HepG2 (cell line): ENCODE data around the gene GRM4. TPM values are rescaled to one million over a fixed set of nuclear protein-coding genes. Genes with fewer than 3 reads are reported as not detected.
A peak's percentile ranks its signal among the peaks of the same experiment; 100 is the strongest.

Experiments used
- FOXO1 ChIP-seq: sonication (generic); formaldehyde crosslinking; IDR thresholded peaks from 2 replicates; pipeline ENCODE4 v1.4.0; 2020; ENCODE audit warnings: missing genetic modification reagents
- KDM2A ChIP-seq: sonication (generic); formaldehyde crosslinking; IDR thresholded peaks from 2 replicates; pipeline ENCODE4 v1.4.0; 2020; ENCODE audit warnings: low read depth, missing genetic modification reagents, borderline replicate concordance
- KLF12 ChIP-seq: sonication (generic); formaldehyde crosslinking; IDR thresholded peaks from 2 replicates; pipeline ENCODE4 v1.4.0; 2020; ENCODE audit warnings: missing genetic modification reagents, borderline replicate concordance
- MEIS1 ChIP-seq: sonication (generic); formaldehyde crosslinking; IDR thresholded peaks from 2 replicates; pipeline ENCODE4 v1.9.0; 2021; ENCODE audit warnings: mild to moderate bottlenecking, missing genetic modification reagents, moderate library complexity, borderline replicate concordance
- NONO ChIP-seq, 2 experiments: fragments of 450-650 bp in 1 of 2; sonication (generic) in 1 of 2; formaldehyde crosslinking in 1 of 2; IDR thresholded peaks in 1 of 2; conservative IDR thresholded peaks in 1 of 2; 2 replicates each; pipeline versions ENCODE4 v1.6.1 to v1.8.0; 2017 to 2022; ENCODE audit warnings: mild to moderate bottlenecking in 1 of 2, missing genetic modification reagents in 1 of 2, moderate library complexity in 1 of 2
- PPARG ChIP-seq: conservative IDR thresholded peaks from 2 replicates; pipeline ENCODE4 v1.6.1; 2016; ENCODE audit warnings: missing biosample characterization, missing genetic modification reagents
- RXRA ChIP-seq: sonication (generic); formaldehyde crosslinking; IDR thresholded peaks from 2 replicates; pipeline ENCODE4 v1.5.1; 2020; ENCODE audit warnings: missing genetic modification reagents
- TCF7 ChIP-seq: sonication (generic); IDR thresholded peaks from 2 replicates; pipeline ENCODE4 v1.6.1; 2016; ENCODE audit warnings: antibody characterized with exemption, low read depth
- ZNF121 ChIP-seq: sonication (generic); formaldehyde crosslinking; IDR thresholded peaks from 2 replicates; pipeline ENCODE4 v1.5.0; 2020; ENCODE audit warnings: mild to moderate bottlenecking, missing genetic modification reagents
- ZNF333 ChIP-seq: sonication (generic); formaldehyde crosslinking; IDR thresholded peaks from 2 replicates; pipeline ENCODE4 v1.4.0; 2020; ENCODE audit warnings: mild to moderate bottlenecking, missing genetic modification reagents, borderline replicate concordance
- ZNF644 ChIP-seq: IDR thresholded peaks from 2 replicates; pipeline ENCODE4 v1.6.1; 2016; ENCODE audit warnings: low read depth
- ZNF687 ChIP-seq: sonication (generic); formaldehyde crosslinking; IDR thresholded peaks from 2 replicates; pipeline ENCODE4 v1.5.1; 2020; ENCODE audit warnings: mild to moderate bottlenecking, missing genetic modification reagents, moderate library complexity
- ZNF704 ChIP-seq: sonication (generic); formaldehyde crosslinking; IDR thresholded peaks from 2 replicates; pipeline ENCODE4 v1.8.1; 2023; ENCODE audit warnings: mild to moderate bottlenecking, inconsistent platforms, moderate library complexity, missing genetic modification reagents, borderline replicate concordance
- polyA plus RNA-seq, 8 experiments: library from polyadenylated mRNA; depleted of rRNA in 3 of 8; stranded (reverse) in 7 of 8; unstranded in 1 of 8; fragments of >200 nt; fragmentation: Illumina TruSeq in 4 of 8; extraction: Trizol in 4 of 8; gene quantifications; 2 replicates each; pipeline versions ENCODE4 v1.2.1 to v1.2.3, GENCODE V29; 2011 to 2016; ENCODE audit warnings: low read depth in 4 of 8, missing spikeins in 1 of 8, mixed read lengths in 1 of 8; ENCODE audit not compliant: insufficient read depth in 1 of 8
- total RNA-seq, 5 experiments: library from RNA; depleted of rRNA; stranded (reverse); fragments of >200 nt; fragmentation: Illumina TruSeq; extraction: Trizol; gene quantifications; 2 replicates each; pipeline ENCODE4 v1.2.3, GENCODE V29; 2016; ENCODE audit warnings: low read depth in 1 of 5
- TF ChIP-seq, protein P1 (sequence below): sonication (generic); formaldehyde crosslinking; IDR thresholded peaks from 2 replicates; pipeline ENCODE4 v1.4.0; 2020; ENCODE audit warnings: missing genetic modification reagents
- TF ChIP-seq, protein P2 (sequence below): sonication (generic); formaldehyde crosslinking; IDR thresholded peaks from 2 replicates; pipeline ENCODE4 v1.8.0; 2022; ENCODE audit warnings: mild to moderate bottlenecking, missing genetic modification reagents, borderline replicate concordance
- TF ChIP-seq, protein P3 (sequence below): sonication (generic); formaldehyde crosslinking; IDR thresholded peaks from 2 replicates; pipeline ENCODE4 v1.5.1; 2020; ENCODE audit warnings: missing genetic modification reagents, mild to moderate bottlenecking, borderline replicate concordance

The GRM4 gene
- total and polyA plus RNA-seq, 2 of the 13 experiments (the other 11 are each of a cell fraction or from before 2014, with no cell fraction given), result not detected

GRCh38 chr6:34154668-34155447 is 9.0 kb upstream of the GRM4 start (continued):
- peak; percentile 76; the same call in 1 of the 2 replicates for TF ChIP-seq KLF12 (CRISPR knock-in tag)
- TF ChIP-seq ZNF704 (CRISPR knock-in tag), result 0 out of 2 replicates have a peak, but pooled peaks have one; percentile 65
- TF ChIP-seq, protein P1, sequence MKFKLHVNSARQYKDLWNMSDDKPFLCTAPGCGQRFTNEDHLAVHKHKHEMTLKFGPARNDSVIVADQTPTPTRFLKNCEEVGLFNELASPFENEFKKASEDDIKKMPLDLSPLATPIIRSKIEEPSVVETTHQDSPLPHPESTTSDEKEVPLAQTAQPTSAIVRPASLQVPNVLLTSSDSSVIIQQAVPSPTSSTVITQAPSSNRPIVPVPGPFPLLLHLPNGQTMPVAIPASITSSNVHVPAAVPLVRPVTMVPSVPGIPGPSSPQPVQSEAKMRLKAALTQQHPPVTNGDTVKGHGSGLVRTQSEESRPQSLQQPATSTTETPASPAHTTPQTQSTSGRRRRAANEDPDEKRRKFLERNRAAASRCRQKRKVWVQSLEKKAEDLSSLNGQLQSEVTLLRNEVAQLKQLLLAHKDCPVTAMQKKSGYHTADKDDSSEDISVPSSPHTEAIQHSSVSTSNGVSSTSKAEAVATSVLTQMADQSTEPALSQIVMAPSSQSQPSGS, result no peak
- TF ChIP-seq, protein P2, sequence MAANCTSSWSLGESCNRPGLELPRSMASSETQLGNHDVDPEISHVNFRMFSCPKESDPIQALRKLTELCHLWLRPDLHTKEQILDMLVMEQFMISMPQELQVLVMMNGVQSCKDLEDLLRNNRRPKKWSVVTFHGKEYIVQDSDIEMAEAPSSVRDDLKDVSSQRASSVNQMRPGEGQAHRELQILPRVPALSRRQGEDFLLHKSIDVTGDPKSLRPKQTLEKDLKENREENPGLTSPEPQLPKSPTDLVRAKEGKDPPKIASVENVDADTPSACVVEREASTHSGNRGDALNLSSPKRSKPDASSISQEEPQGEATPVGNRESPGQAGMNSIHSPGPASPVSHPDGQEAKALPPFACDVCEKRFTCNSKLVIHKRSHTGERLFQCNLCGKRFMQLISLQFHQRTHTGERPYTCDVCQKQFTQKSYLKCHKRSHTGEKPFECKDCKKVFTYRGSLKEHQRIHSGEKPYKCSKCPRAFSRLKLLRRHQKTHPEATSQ (CRISPR knock-in tag), result no peak
- TF ChIP-seq ZNF687, result peak; percentile 59; the same call in 1 of the 2 replicates
- peak; percentile 91; the same call in 1 of the 2 replicates for TF ChIP-seq ZNF333 (CRISPR knock-in tag)
- TF ChIP-seq RXRA (CRISPR knock-in tag), result no peak
- TF ChIP-seq NONO (IDR thresholded peaks at IDR 0.05), result no peak
- peak; percentile 12; the same call in 1 of the 2 replicates for TF ChIP-seq NONO (CRISPR knock-in tag; conservative IDR thresholded peaks at IDR 0.05)
- TF ChIP-seq PPARG, result 0 out of 2 replicates have a peak, but pooled peaks have one; percentile 19
- peak; percentile 67; the same call in 1 of the 2 replicates for TF ChIP-seq KDM2A (CRISPR knock-in tag)
- TF ChIP-seq ZNF121 (CRISPR knock-in tag), result no peak
- TF ChIP-seq ZNF644 (CRISPR knock-in tag), result no peak
- no peak for TF ChIP-seq TCF7
- TF ChIP-seq MEIS1 (CRISPR knock-in tag), result no peak
- TF ChIP-seq FOXO1, result 0 out of 2 replicates have a peak, but pooled peaks have one; percentile 23
- TF ChIP-seq, protein P3, sequence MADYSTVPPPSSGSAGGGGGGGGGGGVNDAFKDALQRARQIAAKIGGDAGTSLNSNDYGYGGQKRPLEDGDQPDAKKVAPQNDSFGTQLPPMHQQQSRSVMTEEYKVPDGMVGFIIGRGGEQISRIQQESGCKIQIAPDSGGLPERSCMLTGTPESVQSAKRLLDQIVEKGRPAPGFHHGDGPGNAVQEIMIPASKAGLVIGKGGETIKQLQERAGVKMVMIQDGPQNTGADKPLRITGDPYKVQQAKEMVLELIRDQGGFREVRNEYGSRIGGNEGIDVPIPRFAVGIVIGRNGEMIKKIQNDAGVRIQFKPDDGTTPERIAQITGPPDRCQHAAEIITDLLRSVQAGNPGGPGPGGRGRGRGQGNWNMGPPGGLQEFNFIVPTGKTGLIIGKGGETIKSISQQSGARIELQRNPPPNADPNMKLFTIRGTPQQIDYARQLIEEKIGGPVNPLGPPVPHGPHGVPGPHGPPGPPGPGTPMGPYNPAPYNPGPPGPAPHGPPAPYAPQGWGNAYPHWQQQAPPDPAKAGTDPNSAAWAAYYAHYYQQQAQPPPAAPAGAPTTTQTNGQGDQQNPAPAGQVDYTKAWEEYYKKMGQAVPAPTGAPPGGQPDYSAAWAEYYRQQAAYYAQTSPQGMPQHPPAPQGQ (CRISPR knock-in tag), result no peak
